Ishikawa (cell line): ENCODE results near the gene HOXB2.

Experiments used
- CEBPB ChIP-seq: IDR thresholded peaks from 2 replicates; pipeline ENCODE4 v1.6.1; 2012
- CREB1 ChIP-seq: IDR thresholded peaks from 2 replicates; pipeline ENCODE4 v1.6.1; 2012; ENCODE audit warnings: low read depth
- EGR1 ChIP-seq: IDR thresholded peaks from 2 replicates; pipeline ENCODE4 v1.6.1; 2012
- EP300 ChIP-seq: IDR thresholded peaks from 2 replicates; pipeline ENCODE4 v1.6.1; 2012; ENCODE audit warnings: borderline replicate concordance
- FOXM1 ChIP-seq: IDR thresholded peaks from 2 replicates; pipeline ENCODE4 v1.6.1; 2012; ENCODE audit warnings: low read depth, borderline replicate concordance
- NFIC ChIP-seq: IDR thresholded peaks from 2 replicates; pipeline ENCODE4 v1.6.1; 2012
- RAD21 ChIP-seq: IDR thresholded peaks from 2 replicates; pipeline ENCODE4 v1.6.1; 2012; ENCODE audit warnings: low read depth
- TAF1 ChIP-seq: IDR thresholded peaks from 2 replicates; pipeline ENCODE4 v1.6.1; 2012; ENCODE audit warnings: low read depth, mild to moderate bottlenecking
- TCF12 ChIP-seq: IDR thresholded peaks from 2 replicates; pipeline ENCODE4 v1.6.1; 2012; ENCODE audit warnings: low read depth
- TEAD4 ChIP-seq: IDR thresholded peaks from 2 replicates; pipeline ENCODE4 v1.6.1; 2012
- ZBTB7A ChIP-seq: IDR thresholded peaks from 2 replicates; pipeline ENCODE4 v1.6.1; 2012; ENCODE audit warnings: low read depth
- TF ChIP-seq, protein P1 (sequence below): IDR thresholded peaks from 2 replicates; pipeline ENCODE4 v1.6.1; 2012; ENCODE audit warnings: low read depth, mild to moderate bottlenecking
- TF ChIP-seq, protein P2 (sequence below): IDR thresholded peaks from 2 replicates; pipeline ENCODE4 v1.6.1; 2012
- TF ChIP-seq, protein P3 (sequence below): IDR thresholded peaks from 2 replicates; pipeline ENCODE4 v1.6.1; 2012

DNA sequence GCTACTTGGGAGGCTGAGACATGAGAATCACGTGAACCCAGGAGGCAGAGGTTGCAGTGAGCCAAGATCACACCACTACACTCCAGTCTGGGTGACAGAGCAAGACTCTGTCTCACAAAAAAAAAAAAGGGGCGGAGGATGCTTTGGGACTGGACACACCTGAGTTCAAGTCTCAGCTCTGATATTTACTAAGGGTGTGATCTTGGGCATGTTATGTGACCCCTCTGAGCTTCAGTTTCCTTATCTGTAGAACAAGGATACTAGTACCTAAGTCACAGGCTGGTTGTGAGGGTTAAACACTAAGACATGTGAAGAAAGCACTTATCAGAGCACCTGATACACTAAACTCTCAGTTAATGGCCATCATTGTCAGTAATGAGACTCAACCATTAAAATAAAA is 40.0 kb downstream of the HOXB2 start:
- TF ChIP-seq CEBPB: no peak
- TF ChIP-seq RAD21: no peak
- TF ChIP-seq EP300: no peak
- no peak for TF ChIP-seq CREB1
- TF ChIP-seq TAF1: no peak
- no peak for TF ChIP-seq TCF12
- TF ChIP-seq, protein P1, sequence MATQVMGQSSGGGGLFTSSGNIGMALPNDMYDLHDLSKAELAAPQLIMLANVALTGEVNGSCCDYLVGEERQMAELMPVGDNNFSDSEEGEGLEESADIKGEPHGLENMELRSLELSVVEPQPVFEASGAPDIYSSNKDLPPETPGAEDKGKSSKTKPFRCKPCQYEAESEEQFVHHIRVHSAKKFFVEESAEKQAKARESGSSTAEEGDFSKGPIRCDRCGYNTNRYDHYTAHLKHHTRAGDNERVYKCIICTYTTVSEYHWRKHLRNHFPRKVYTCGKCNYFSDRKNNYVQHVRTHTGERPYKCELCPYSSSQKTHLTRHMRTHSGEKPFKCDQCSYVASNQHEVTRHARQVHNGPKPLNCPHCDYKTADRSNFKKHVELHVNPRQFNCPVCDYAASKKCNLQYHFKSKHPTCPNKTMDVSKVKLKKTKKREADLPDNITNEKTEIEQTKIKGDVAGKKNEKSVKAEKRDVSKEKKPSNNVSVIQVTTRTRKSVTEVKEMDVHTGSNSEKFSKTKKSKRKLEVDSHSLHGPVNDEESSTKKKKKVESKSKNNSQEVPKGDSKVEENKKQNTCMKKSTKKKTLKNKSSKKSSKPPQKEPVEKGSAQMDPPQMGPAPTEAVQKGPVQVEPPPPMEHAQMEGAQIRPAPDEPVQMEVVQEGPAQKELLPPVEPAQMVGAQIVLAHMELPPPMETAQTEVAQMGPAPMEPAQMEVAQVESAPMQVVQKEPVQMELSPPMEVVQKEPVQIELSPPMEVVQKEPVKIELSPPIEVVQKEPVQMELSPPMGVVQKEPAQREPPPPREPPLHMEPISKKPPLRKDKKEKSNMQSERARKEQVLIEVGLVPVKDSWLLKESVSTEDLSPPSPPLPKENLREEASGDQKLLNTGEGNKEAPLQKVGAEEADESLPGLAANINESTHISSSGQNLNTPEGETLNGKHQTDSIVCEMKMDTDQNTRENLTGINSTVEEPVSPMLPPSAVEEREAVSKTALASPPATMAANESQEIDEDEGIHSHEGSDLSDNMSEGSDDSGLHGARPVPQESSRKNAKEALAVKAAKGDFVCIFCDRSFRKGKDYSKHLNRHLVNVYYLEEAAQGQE: no peak
- no peak for TF ChIP-seq FOXM1
- no peak for TF ChIP-seq ZBTB7A
- TF ChIP-seq, protein P2, sequence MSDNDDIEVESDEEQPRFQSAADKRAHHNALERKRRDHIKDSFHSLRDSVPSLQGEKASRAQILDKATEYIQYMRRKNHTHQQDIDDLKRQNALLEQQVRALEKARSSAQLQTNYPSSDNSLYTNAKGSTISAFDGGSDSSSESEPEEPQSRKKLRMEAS: no peak
- TF ChIP-seq, protein P3, sequence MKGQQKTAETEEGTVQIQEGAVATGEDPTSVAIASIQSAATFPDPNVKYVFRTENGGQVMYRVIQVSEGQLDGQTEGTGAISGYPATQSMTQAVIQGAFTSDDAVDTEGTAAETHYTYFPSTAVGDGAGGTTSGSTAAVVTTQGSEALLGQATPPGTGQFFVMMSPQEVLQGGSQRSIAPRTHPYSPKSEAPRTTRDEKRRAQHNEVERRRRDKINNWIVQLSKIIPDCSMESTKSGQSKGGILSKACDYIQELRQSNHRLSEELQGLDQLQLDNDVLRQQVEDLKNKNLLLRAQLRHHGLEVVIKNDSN: no peak
- no peak for TF ChIP-seq NFIC
- no peak for TF ChIP-seq TEAD4
- TF ChIP-seq EGR1: no peak
